Dermis blood vessel endothelial cell (primary cell): ENCODE results near the gene NDUFAB1. TPM values are rescaled to one million over a fixed set of nuclear protein-coding genes. Genes with fewer than 3 reads are reported as not detected.
"Not testable (repeated sequence)": the region's sequence is repeated elsewhere in the genome, so short reads cannot be mapped to it uniquely, and the experiment has no call there.

ENCODE experiments used
- DNase-seq: peaks from one replicate; pipeline ENCODE4 v3.0.0; 2010
- total RNA-seq: library from RNA; depleted of rRNA; stranded (reverse); fragments of >200 nt; gene quantifications from 2 replicates; pipeline ENCODE4 v1.2.3, GENCODE V29; 2014

NDUFAB1 gene
- 83.2 and 90.0 TPM in 2 replicates for total RNA-seq

GRCh38 chr16:23595951-23596720 is at the start of gene NDUFAB1:
Gene NDUFAB1, minus strand, starts transcription at chr16:23596316. Its CDS starts 26 bp downstream, at chr16:23596290.
- peak; percentile 93 for DNase-seq

GRCh38 chr16:23642246-23642774 is 46.2 kb upstream of the NDUFAB1 start:
- peak; percentile 10 for DNase-seq

- peak; percentile 95 for DNase-seq
Measured at GRCh38 chr16:23640931-23641765, 45.0 kb upstream of the NDUFAB1 start, which contains the start of the genes DCTN5 and PALB2. Gene DCTN5, plus strand, starts transcription at chr16:23641466. Its CDS starts 77 bp downstream, at chr16:23641543. Gene PALB2, minus strand, starts transcription at chr16:23641310. Its CDS starts 153 bp downstream, at chr16:23641157.

GRCh38 chr16:23640615-23640930 is 44.5 kb upstream of the NDUFAB1 start:
- no peak for DNase-seq

GRCh38 chr16:23635958-23636357 is 39.8 kb upstream of the NDUFAB1 start:
- DNase-seq = no peak

GRCh38 chr16:23634461-23635036 is 38.4 kb upstream of the NDUFAB1 start:
- no peak for DNase-seq

- not testable (repeated sequence) for DNase-seq
Measured at GRCh38 chr16:23631874-23632273, 35.8 kb upstream of the NDUFAB1 start.

- DNase-seq = no peak
Measured at GRCh38 chr16:23629516-23629915, 33.4 kb upstream of the NDUFAB1 start.

- DNase-seq = no peak
Measured at GRCh38 chr16:23624092-23624491, 28.0 kb upstream of the NDUFAB1 start.

GRCh38 chr16:23615805-23616204 is 19.7 kb upstream of the NDUFAB1 start:
- no peak for DNase-seq

GRCh38 chr16:23611936-23612335 is 15.8 kb upstream of the NDUFAB1 start:
- DNase-seq = no peak

GRCh38 chr16:23610905-23611304 is 14.8 kb upstream of the NDUFAB1 start:
- not testable (repeated sequence) for DNase-seq

GRCh38 chr16:23609929-23610328 is 13.8 kb upstream of the NDUFAB1 start:
- DNase-seq = no peak

GRCh38 chr16:23608194-23608593 is 12.1 kb upstream of the NDUFAB1 start:
- DNase-seq = peak; percentile 93

- DNase-seq = peak; percentile 61
Measured at GRCh38 chr16:23607726-23608125, 11.6 kb upstream of the NDUFAB1 start.

- DNase-seq = peak; percentile 55
Measured at GRCh38 chr16:23597003-23597756, 1.1 kb upstream of the NDUFAB1 start.

- peak; percentile 29 for DNase-seq
Measured at GRCh38 chr16:23595246-23595950, 718 bp downstream of the NDUFAB1 start.

GRCh38 chr16:23594186-23594585 is 1.9 kb downstream of the NDUFAB1 start:
- DNase-seq = no peak

GRCh38 chr16:23590181-23590580 is 5.9 kb downstream of the NDUFAB1 start:
- no peak for DNase-seq

GRCh38 chr16:23587726-23588125 is 8.4 kb downstream of the NDUFAB1 start:
- peak; percentile 44 for DNase-seq
